ENCODE data around the gene EVC2.
"Not testable (repeated sequence)": the region's sequence is repeated elsewhere in the genome, so short reads cannot be mapped to it uniquely, and the experiment has no call there.

The EVC2 gene

DNA sequence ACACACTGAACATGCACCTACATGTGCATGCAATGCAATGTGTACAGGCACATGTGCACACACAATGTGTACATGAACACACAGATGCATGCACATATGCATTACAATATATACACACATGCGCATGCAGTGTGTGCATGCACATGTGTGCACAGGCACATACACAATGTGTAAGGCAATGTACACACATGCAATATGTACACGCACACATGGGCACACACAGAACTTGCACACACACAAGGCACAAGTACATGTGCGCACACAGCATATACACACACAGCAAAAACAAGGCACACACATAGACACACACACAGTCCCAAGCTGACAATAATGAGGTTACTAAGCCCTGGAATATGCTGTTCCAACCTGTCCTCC lies 76.3 kb downstream of the EVC2 start:
- DNase-seq (ENCODE audit: low read depth in 1 of 2, low spot score in 1 of 2) = no peak

- no peak for DNase-seq (ENCODE audit: low read depth in 1 of 2, low spot score in 1 of 2)
Observed at GRCh38 chr4:5631352-5632065, 76.8 kb downstream of the EVC2 start.

DNA sequence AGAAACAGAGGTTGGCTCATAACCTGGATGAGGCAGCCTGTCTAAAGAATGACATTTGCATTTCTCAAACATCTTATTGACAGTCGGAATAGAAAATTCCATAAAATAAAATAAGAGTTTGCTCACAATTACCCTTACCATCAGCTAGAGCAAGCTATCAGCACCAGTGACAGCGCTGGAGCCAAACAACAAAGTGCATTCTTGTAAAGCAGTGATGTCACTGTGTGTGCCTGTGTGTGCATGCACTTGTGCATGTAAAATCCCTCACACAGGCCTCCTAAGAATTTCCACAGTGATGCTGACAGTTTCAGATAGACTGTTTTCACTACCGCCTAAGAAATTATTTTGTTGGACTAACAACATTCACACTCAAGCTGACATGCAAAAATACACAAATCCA lies 77.6 kb downstream of the EVC2 start:
- DNase-seq (ENCODE audit: low read depth in 1 of 2, low spot score in 1 of 2) = no peak

DNA sequence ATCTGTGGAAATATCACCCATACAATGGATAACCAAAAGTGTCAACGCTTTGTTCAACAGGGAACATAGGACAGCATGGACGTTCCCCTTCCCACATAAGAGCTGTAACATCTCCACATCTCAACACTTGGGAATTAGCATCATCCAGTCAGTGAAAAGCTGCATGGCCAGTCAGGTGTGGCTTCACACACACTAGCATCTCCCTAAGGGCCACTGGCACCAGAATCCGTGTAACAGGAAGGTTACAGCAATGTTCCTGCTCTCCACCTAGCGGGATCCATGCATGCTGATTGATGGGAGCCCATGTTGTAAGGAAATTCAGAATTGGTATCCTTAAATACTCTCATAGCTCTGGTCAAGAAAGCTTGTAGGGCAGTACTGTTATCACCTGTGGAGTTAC lies 78.8 kb downstream of the EVC2 start:
- DNase-seq (ENCODE audit: low read depth in 1 of 2, low spot score in 1 of 2) = no peak

DNA sequence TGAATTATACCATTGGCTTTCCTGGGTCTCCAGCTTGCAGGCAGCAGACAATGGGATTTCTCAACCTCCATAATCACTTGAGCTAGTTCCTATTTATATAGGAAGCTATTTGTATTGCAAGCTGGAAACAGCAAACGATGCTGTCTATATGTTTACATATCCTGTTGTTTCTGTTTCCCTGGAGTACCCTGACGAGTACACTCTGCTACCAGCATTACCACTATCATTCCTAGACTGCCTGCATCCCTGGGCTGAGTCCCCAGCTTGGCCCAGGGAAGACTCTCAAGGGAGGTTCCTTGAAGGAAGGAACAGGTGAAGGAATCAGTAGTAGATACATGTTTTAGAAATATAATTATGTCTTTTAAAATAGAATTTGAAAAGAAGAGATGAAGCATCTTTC lies 81.4 kb downstream of the EVC2 start:
- no peak for DNase-seq (ENCODE audit: low read depth in 1 of 2, low spot score in 1 of 2)

DNA sequence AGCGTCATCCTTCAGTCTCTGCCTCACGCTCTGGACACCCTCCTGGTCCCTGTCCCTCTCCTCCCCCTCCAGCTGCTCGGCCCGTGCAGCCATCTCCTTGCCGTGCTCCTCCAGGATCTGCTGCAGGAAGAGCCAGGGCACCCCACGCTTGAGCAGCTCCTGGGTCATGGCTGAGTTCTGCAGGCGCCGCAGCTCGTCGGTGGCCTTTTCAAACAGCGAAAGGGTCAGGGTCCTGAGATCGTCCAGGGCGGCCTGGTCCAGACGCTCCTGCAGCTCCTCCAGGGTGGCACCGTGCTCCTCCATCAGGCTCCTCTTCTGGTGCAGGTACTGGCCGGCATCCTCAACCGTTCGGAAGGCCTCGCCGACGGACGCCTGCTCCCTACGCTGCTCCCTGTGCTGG lies 85.8 kb downstream of the EVC2 start:
- DNase-seq (ENCODE audit: low read depth in 1 of 2, low spot score in 1 of 2) = no peak

- no peak for DNase-seq (ENCODE audit: low read depth in 1 of 2, low spot score in 1 of 2)
Observed at GRCh38 chr4:5619913-5620625, 88.3 kb downstream of the EVC2 start.

DNA sequence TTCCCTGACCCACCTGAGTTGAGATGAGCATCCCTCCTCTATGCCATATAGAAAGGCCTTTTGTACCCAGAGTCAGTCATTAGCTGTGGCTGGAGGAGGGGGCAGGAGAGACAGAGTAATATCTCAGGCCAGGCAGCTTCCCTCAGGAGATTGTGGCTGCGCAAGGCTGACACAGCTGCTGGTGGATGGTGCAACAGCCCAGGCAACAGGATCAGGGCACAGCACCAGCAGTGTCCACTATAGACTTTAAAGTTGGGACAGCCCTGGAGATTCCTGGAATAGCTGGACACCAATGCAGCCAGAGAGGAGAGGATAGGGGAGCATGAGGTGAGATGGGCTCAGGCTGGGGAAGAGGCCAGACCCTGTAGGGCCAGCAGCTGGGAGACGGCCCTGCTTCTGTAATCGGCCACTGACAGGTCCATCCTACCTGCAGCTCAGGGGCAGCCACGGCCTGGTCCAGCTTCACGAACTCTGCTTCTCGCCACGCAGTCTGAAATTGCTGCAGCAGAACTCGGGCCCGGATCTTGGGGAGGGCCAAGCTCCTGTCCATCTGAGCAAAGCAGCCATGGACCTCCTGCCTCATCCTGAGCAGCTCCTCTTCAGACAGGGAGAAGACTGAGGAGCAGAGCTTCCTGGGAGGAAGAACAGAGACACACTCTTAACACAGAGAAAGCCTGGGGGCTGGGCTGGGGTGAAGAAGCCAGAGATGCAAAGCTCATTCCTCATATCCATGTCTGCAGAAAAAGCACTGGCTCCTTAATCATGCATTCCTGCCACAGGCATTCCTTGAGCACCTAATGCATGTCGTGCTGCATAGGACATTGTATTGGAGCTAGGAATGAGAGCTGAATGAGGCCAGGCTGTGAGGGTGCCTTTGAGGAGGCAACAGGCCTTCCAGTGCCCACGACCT lies 90.1 kb downstream of the EVC2 start:
- DNase-seq (ENCODE audit: low read depth in 1 of 2, low spot score in 1 of 2) = no peak

DNA sequence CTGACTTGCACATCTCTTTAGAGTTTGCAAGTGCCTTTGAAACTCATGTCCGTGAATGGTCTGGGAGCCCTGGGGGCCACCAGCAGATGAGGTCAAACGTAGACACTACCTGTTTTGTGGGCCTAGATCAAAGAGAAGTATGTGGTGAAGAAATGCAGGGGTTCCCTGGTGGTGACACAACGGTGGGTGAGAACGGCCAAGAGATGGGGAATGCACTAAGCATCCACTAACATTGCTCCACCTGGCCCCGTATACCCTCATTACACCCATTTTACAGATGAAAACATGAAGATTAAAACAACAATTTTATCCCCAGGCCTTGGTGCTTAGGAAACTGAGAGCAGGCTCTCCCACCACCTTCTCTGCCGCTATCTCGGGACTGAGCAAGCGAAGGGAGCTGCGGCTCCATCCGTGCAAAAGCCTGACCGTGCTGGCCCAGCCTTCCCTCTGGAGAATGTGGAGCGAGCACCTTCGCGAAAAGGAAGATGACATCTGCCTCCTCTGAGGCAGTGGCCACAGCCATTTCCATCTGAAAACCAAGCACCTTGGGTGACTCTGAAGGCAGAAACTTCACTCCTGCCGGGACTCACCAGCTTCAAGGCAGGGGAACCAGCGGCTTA lies 91.9 kb downstream of the EVC2 start:
- no peak for DNase-seq (ENCODE audit: low read depth in 1 of 2, low spot score in 1 of 2)

GRCh38 chr4:5615496-5616075 lies 92.8 kb downstream of the EVC2 start:
- DNase-seq (ENCODE audit: low read depth in 1 of 2, low spot score in 1 of 2) = no peak

DNA sequence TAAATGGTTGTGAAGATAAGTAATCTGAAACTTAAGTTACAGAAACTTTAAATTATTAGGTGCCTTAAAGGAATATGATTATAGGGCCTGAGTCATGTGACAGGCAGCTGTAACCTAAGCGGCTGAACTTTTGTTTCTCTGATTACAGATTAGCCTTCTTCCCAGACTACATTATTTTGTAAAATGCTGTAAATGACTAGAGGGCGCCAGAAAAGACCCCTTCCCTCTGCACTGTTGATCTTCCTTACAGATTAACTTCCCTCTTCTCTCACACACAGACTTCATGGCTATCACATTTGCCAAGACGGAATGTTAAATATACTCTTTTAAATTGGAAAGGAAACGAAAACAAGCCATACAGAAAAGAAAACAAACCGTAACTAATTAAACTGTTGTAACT lies 96.6 kb downstream of the EVC2 start:
- no peak for DNase-seq (ENCODE audit: low read depth in 1 of 2, low spot score in 1 of 2)

- no peak for DNase-seq (ENCODE audit: low read depth in 1 of 2, low spot score in 1 of 2)
Observed at GRCh38 chr4:5609306-5610007, 98.9 kb downstream of the EVC2 start.

GRCh38 chr4:5593828-5594227 lies 114.5 kb downstream of the EVC2 start:
- not testable (repeated sequence) for DNase-seq (ENCODE audit: low read depth in 1 of 2, low spot score in 1 of 2)

DNA sequence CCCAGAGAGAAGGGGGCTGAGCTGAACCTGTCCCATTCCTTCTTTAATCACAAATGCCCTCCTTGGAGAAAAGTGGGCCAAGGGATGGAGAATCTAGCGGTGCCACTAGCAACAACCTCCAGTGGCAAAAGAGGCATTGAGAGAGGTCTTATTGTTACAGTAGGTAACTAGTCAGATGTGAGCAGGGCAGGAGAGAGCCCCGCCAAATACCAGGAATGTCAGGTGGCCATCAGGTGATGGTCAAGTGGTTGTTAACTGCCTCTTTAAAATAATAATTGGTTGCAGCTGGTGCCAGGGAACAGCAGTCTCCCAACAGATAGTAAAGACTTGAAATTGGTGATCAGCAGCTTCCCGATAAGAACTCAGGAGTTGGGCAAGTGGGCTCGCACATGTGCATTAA lies 116.1 kb downstream of the EVC2 start:
- no peak for DNase-seq (ENCODE audit: low read depth in 1 of 2, low spot score in 1 of 2)

- no peak for DNase-seq (ENCODE audit: low read depth in 1 of 2, low spot score in 1 of 2)
Observed at GRCh38 chr4:5589495-5589894, 118.9 kb downstream of the EVC2 start.

DNA sequence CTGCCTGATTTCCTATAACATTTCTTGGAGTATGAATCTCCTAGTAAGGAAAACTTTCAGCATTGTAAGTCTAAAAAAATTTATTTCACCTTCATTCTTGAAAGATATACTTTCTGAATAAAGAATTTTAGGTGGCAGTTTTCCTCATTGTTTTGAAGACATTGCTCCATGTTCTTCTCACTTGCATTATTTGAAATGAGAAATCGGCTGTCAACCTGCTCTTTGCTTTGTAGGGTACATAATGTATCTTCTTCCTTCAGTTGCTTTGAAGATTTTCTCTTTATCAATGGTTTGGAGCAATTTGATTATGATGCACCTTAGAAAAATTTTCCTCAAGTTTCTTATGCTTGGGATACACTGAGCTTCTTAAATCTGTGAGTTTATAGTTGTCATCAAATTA lies 120.3 kb downstream of the EVC2 start:
- DNase-seq (ENCODE audit: low read depth in 1 of 2, low spot score in 1 of 2) = no peak

DNA sequence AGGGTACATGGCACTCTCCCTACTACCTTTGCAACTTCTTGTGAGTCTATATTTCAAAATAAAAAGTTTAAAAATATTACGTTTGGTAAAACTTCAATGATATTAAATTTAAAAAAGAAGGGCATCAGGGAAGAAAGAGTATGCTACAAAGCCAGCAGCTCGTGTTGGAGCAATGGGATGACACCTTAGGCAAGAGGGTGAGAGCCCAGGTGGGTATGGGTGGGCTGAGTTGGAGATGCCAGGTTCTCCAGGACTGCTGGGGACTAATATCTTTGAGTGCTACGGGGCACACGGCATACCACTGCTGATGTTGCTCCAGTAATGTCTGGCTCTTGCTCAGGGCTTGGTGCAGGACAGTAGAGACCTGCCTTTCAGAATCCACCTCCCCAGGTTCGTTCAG lies 132.4 kb downstream of the EVC2 start:
- no peak for DNase-seq (ENCODE audit: low read depth in 1 of 2, low spot score in 1 of 2)

DNA sequence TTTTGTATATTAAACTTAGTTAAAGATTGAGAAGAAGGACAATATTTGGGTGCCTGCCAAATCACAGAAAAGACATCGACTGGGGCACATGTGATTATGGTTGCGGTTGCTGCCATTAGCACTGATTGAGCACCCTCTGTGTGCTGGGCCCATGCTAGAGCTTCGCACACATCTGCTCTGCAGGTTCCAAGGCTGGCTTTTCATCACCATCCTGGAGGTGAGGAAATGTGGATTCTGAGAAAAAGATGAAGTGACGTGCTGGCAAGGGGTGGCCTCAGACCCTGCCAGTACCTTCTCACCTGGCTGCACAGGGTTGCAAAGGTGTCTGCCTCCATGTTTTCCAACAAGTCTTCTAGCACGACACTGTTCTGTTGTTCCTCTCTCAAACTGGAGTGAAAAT lies 134.0 kb downstream of the EVC2 start:
- DNase-seq (ENCODE audit: low read depth in 1 of 2, low spot score in 1 of 2) = no peak

DNA sequence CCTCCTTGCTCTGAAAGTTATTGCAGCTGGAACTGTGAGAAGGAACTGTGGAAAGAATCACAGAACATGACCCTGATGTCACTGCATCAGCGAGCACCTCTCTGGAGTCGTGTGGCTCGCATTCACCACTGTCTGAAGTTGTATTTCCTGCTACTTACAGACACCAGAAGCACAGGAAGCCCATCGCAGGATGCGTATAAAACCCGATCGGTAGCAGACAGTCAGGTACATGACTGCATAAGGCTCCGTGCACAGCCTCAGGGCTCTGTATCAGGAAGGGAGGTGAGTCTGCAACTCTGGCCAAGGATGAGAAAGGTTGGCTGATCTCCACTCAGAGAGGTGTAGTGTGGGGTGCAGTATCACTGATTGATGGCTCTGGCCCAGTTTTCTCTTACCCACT lies 134.4 kb downstream of the EVC2 start:
- no peak for DNase-seq (ENCODE audit: low read depth in 1 of 2, low spot score in 1 of 2)

DNA sequence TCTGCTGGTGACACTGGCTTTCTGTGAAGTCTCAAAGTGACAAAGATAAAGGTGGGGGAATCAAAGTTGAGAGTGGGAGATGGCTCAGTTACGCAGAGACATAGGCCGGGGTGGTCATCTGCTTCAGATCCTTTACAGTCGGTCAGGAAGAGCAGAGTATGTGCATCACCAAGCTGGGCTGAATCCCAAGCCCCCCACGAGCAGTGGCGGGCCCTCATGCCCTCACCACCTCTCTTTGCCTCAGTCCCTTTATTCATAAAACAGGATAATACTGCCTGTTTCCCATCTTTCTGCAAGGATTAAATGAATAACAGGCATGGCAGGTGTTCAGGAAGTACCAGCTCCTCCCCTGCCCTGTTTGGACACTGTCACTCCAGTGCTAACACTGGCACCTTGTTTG lies 135.6 kb downstream of the EVC2 start:
- no peak for DNase-seq (ENCODE audit: low read depth in 1 of 2, low spot score in 1 of 2)

DNA sequence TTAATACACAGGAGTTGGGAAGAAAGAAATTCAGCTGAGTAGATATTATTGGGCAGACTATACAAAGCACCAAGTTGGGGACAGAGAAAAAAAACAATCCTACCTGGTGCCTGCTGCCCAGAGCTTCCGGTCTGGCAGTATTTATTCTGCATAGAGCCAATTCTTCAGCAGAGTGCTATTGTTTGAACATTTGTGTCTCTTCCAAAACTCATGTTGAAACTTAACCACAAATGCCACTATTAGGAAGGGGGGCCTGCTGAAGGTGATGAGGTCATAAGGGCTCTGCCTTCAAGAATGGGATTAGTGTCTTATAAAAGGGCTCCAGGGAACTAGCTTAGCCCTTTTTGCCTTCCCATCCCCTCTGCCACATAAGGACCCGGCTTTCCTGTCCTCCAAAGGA lies 136.2 kb downstream of the EVC2 start:
- DNase-seq (ENCODE audit: low read depth in 1 of 2, low spot score in 1 of 2) = no peak
